Liver (tissue), 9 donors: ENCODE results near the gene COX18. TPM values are rescaled to one million over a fixed set of nuclear protein-coding genes. Genes with fewer than 3 reads are reported as not detected.

ENCODE experiments used
- DNase-seq: peaks from one replicate; pipeline ENCODE4 v3.0.0-alpha.2; 2017; ENCODE audit warnings: low spot score
- H3K27ac ChIP-seq, 2 donors: one replicate each; pipeline ENCODE4 v1.7.0; 2013; ENCODE audit warnings: inconsistent platforms in 2 of 2, low read length in 2 of 2, control low read depth in 1 of 2, low read depth in 1 of 2, mild to moderate bottlenecking in 1 of 2
- H3K27me3 ChIP-seq, 4 donors: one replicate each; pipeline versions ENCODE4 v1.6.1 to v1.7.0; 2013; ENCODE audit warnings: low read length in 3 of 4, inconsistent platforms in 1 of 4, mild to moderate bottlenecking in 1 of 4, moderate library complexity in 1 of 4; ENCODE audit not compliant: control insufficient read depth in 4 of 4, insufficient read depth in 4 of 4
- H3K36me3 ChIP-seq, 4 donors: one replicate each; pipeline versions ENCODE4 v1.6.1 to v1.7.0; 2013; ENCODE audit warnings: low read length in 3 of 4, mild to moderate bottlenecking in 3 of 4, low read depth in 1 of 4, moderate library complexity in 1 of 4; ENCODE audit not compliant: control insufficient read depth in 4 of 4, insufficient read depth in 3 of 4
- H3K4me1 ChIP-seq, 4 donors: one replicate each; pipeline versions ENCODE4 v1.6.1 to v1.7.0; 2013; ENCODE audit warnings: low read length in 3 of 4, mild to moderate bottlenecking in 3 of 4, moderate library complexity in 1 of 4; ENCODE audit not compliant: control insufficient read depth in 4 of 4, insufficient read depth in 4 of 4
- H3K4me3 ChIP-seq, 3 donors: one replicate each; pipeline versions ENCODE4 v1.6.1 to v1.7.0; 2013; ENCODE audit warnings: low read length in 3 of 3, control low read depth in 1 of 3, low read depth in 1 of 3, mild to moderate bottlenecking in 1 of 3
- H3K9ac ChIP-seq, 2 donors: one replicate each; pipeline ENCODE4 v1.7.0; 2013; ENCODE audit warnings: low read length in 2 of 2, mild to moderate bottlenecking in 2 of 2, moderate library complexity in 2 of 2, control low read depth in 1 of 2, low read depth in 1 of 2
- H3K9me3 ChIP-seq, 4 donors: one replicate each; pipeline versions ENCODE4 v1.6.1 to v1.7.0; 2013; ENCODE audit warnings: low read length in 3 of 4; ENCODE audit not compliant: control insufficient read depth in 4 of 4
- ATF3 ChIP-seq: IDR thresholded peaks from 2 replicates; pipeline ENCODE4 v1.6.1; 2016; ENCODE audit warnings: antibody characterized with exemption
- EGR1 ChIP-seq, 2 donors: IDR thresholded peaks; 2 replicates each; pipeline ENCODE4 v1.6.1; 2016 to 2018; ENCODE audit warnings: antibody characterized with exemption in 2 of 2, low read depth in 2 of 2
- FOXA1 ChIP-seq: IDR thresholded peaks from 2 replicates; pipeline ENCODE4 v1.6.1; 2016; ENCODE audit warnings: antibody characterized with exemption
- GABPA ChIP-seq, 2 donors: IDR thresholded peaks in 1 of 2; conservative IDR thresholded peaks in 1 of 2; 2 replicates each; pipeline ENCODE4 v1.6.1; 2016; ENCODE audit warnings: antibody characterized with exemption in 2 of 2, mild to moderate bottlenecking in 1 of 2, moderate library complexity in 1 of 2
- HNF4A ChIP-seq, 2 donors: conservative IDR thresholded peaks; 2 replicates each; pipeline ENCODE4 v1.6.1; 2016; ENCODE audit warnings: antibody characterized with exemption in 2 of 2, mild to moderate bottlenecking in 2 of 2
- HNF4G ChIP-seq: IDR thresholded peaks from 2 replicates; pipeline ENCODE4 v1.6.1; 2016; ENCODE audit warnings: antibody characterized with exemption
- JUND ChIP-seq, 2 donors: IDR thresholded peaks; 2 replicates each; pipeline ENCODE4 v1.6.1; 2016; ENCODE audit warnings: antibody characterized with exemption in 2 of 2
- MAX ChIP-seq: IDR thresholded peaks from 2 replicates; pipeline ENCODE4 v1.6.1; 2016; ENCODE audit warnings: antibody characterized with exemption
- NR2F2 ChIP-seq: IDR thresholded peaks from 2 replicates; pipeline ENCODE4 v1.6.1; 2016; ENCODE audit warnings: antibody characterized with exemption
- RAD21 ChIP-seq, 2 donors: IDR thresholded peaks; 2 replicates each; pipeline ENCODE4 v1.6.1; 2016; ENCODE audit warnings: antibody characterized with exemption in 2 of 2, mild to moderate bottlenecking in 2 of 2
- REST ChIP-seq: IDR thresholded peaks from 2 replicates; pipeline ENCODE4 v1.6.1; 2016; ENCODE audit warnings: antibody characterized with exemption, mild to moderate bottlenecking
- RXRA ChIP-seq, 2 donors: IDR thresholded peaks; 2 replicates each; pipeline ENCODE4 v1.6.1; 2017 to 2018; ENCODE audit warnings: antibody characterized with exemption in 2 of 2, mild to moderate bottlenecking in 1 of 2
- SP1 ChIP-seq: IDR thresholded peaks from 2 replicates; pipeline ENCODE4 v1.6.1; 2018; ENCODE audit warnings: antibody characterized with exemption, mild to moderate bottlenecking
- TAF1 ChIP-seq: conservative IDR thresholded peaks from 2 replicates; pipeline ENCODE4 v1.6.1; 2016; ENCODE audit warnings: antibody characterized with exemption, mild to moderate bottlenecking
- YY1 ChIP-seq: IDR thresholded peaks from 2 replicates; pipeline ENCODE4 v1.6.1; 2016; ENCODE audit warnings: antibody characterized with exemption, mild to moderate bottlenecking
- ZBTB33 ChIP-seq: IDR thresholded peaks from 2 replicates; pipeline ENCODE4 v1.6.1; 2016; ENCODE audit warnings: antibody characterized with exemption
- WGBS: extraction: QIAGEN DNeasy Blood & Tissue Kit; methylation state at CpG from one replicate; pipeline ENCODE4 v1.1.7; 2013; 5-methylcytosine and 5-hydroxymethylcytosine counted together
- polyA plus RNA-seq, 2 donors: library from polyadenylated mRNA; stranded (reverse) in 1 of 2; unstranded in 1 of 2; fragments of 200-250 nt in 1 of 2; fragments of >200 nt in 1 of 2; fragmentation: Nextera tagmentation in 1 of 2; extraction: Ambion mirVana in 1 of 2; gene quantifications; one replicate each; pipeline versions ENCODE4 v1.2.1 to v1.2.3, GENCODE V29; 2013 to 2015
- total RNA-seq, 2 donors: library from RNA; depleted of rRNA; stranded (reverse); fragments of >200 nt; gene quantifications; one replicate each; pipeline ENCODE4 v1.2.3, GENCODE V29; 2014
- donor health status: healthy.
- donor health status: healthy.
- donor health status: healthy.
- donor health status: healthy.
- donor health status: healthy.

Gene COX18
- total and polyA plus RNA-seq, 4 donors = 6.2 to 27.3 (median 18.4) TPM

GRCh38 chr4:73066928-73067327, 2.6 kb downstream of the COX18 start:
- no peak for DNase-seq
- no peak overlapping the region for H3K9ac ChIP-seq
- no peak for TF ChIP-seq EGR1 (IDR thresholded peaks at IDR 0.05; ENCODE audit: low read depth in 2 of 2)
- TF ChIP-seq YY1 = no peak
- TF ChIP-seq HNF4A (conservative IDR thresholded peaks at IDR 0.05) = no peak
- no peak for TF ChIP-seq ATF3
- TF ChIP-seq JUND (IDR thresholded peaks at IDR 0.05) = no peak
- TF ChIP-seq FOXA1 = no peak
- TF ChIP-seq ZBTB33 = no peak
- TF ChIP-seq NR2F2 = no peak
- WGBS = 94% methylated on average over 2 of the region's 2 CpGs
- H3K4me1 ChIP-seq = peaks cover 0 to 14% (median under 1%) of the 10 kb centered on the region in 4 donors
- H3K27ac ChIP-seq = no peak overlapping the region
- H3K36me3 ChIP-seq = peaks cover 2 to 14% (median 6%) of the 10 kb centered on the region in 4 donors
- no peaks in the 10 kb centered on the region for H3K27me3 ChIP-seq
- H3K4me3 ChIP-seq = no peak overlapping the region
- H3K9me3 ChIP-seq = no peaks in the 10 kb centered on the region

- WGBS = 92% methylated on average over 3 of the region's 3 CpGs
- no peak for DNase-seq
- H3K27me3 ChIP-seq = no peaks in the 10 kb centered on the region
- no peaks in the 10 kb centered on the region for H3K9me3 ChIP-seq
- peaks cover 0 to 14% (median under 1%) of the 10 kb centered on the region in 4 donors for H3K4me1 ChIP-seq
- TF ChIP-seq FOXA1 (no peak), RXRA (IDR thresholded peaks at IDR 0.05) (no peak), ATF3 (no peak), ZBTB33 (no peak), REST (no peak), SP1 (no peak), HNF4G (no peak), RAD21 (IDR thresholded peaks at IDR 0.05) (no peak), GABPA (IDR thresholded peaks at IDR 0.05 in 1 of 2, conservative IDR thresholded peaks at IDR 0.05 in 1 of 2) (no peak), MAX (no peak), TAF1 (no peak), YY1 (no peak), NR2F2 (no peak), JUND (IDR thresholded peaks at IDR 0.05) (no peak)
- H3K27ac ChIP-seq = no peak overlapping the region
- H3K36me3 ChIP-seq = peaks cover 5 to 17% (median 7%) of the 10 kb centered on the region in 4 donors
- no peak overlapping the region for H3K4me3 ChIP-seq
- no peak overlapping the region for H3K9ac ChIP-seq
Observed at GRCh38 chr4:73066445-73066844, 3.1 kb downstream of the COX18 start.
